GM12891 (cell line): Measurements from ENCODE around the gene CARD19.

Source experiments
- DNase-seq: peaks from one replicate; pipeline ENCODE4 v3.0.0; 2011; ENCODE audit warnings: low spot score; ENCODE audit not compliant: insufficient read length
- FAIRE-seq: peaks from 2 replicates; lab custom pipeline; 2011; peaks lifted over from hg19 to GRCh38; lab: Jason Lieb, UNC
- PAX5 ChIP-seq: IDR thresholded peaks from 2 replicates; pipeline ENCODE4 v1.6.1; 2011; ENCODE audit warnings: low read length, moderate library complexity, mild to moderate bottlenecking; ENCODE audit not compliant: insufficient read depth, severe bottlenecking
- POLR2A ChIP-seq: IDR thresholded peaks from 2 replicates; pipeline ENCODE4 v1.6.1; 2011; ENCODE audit warnings: low read depth, low read length, control low read depth
- POLR2AphosphoS5 ChIP-seq: IDR thresholded peaks from 2 replicates; pipeline ENCODE4 v1.6.1; 2011; ENCODE audit warnings: low read depth, low read length, control low read depth
- POU2F2 ChIP-seq: IDR thresholded peaks from 2 replicates; pipeline ENCODE4 v1.6.1; 2011; ENCODE audit warnings: low read depth, mild to moderate bottlenecking, control low read depth, low read length, moderate library complexity
- SPI1 ChIP-seq: IDR thresholded peaks from 2 replicates; pipeline ENCODE4 v1.6.1; 2011; ENCODE audit warnings: low read depth, low read length, control low read depth
- TAF1 ChIP-seq: IDR thresholded peaks from 2 replicates; pipeline ENCODE4 v1.6.1; 2011; ENCODE audit warnings: low read depth, low read length, control low read depth

CARD19 gene

GRCh38 chr9:93088656-93089015 is 7.4 kb upstream of the CARD19 start:
- FAIRE-seq (no peak), DNase-seq (no peak)
- TF ChIP-seq SPI1 (no peak), POLR2AphosphoS5 (no peak), POU2F2 (no peak), POLR2A (no peak), TAF1 (no peak), PAX5 (no peak)

- no peak for TF ChIP-seq TAF1
- no peak for TF ChIP-seq POLR2AphosphoS5
- no peak for TF ChIP-seq POU2F2
- no peak for TF ChIP-seq PAX5
- TF ChIP-seq SPI1 = no peak
- TF ChIP-seq POLR2A = no peak
- DNase-seq (no peak), FAIRE-seq (no peak)
These were observed 7.0 kb upstream of the CARD19 start for GRCh38 chr9:93089024-93089423.

GRCh38 chr9:93089481-93089991 is 6.5 kb upstream of the CARD19 start:
- DNase-seq (no peak), FAIRE-seq (no peak)
- no peak for TF ChIP-seq POLR2AphosphoS5

- no peak for FAIRE-seq
- DNase-seq = no peak
- TF ChIP-seq TAF1 (no peak), PAX5 (no peak), POU2F2 (no peak), POLR2A (no peak), SPI1 (no peak), POLR2AphosphoS5 (no peak)
These were observed 5.8 kb upstream of the CARD19 start for GRCh38 chr9:93090091-93090655.

GRCh38 chr9:93091056-93091452 is 5.0 kb upstream of the CARD19 start:
- FAIRE-seq (no peak), DNase-seq (no peak)
- no peak for TF ChIP-seq SPI1
- no peak for TF ChIP-seq POLR2AphosphoS5
- no peak for TF ChIP-seq TAF1
- TF ChIP-seq POLR2A = no peak
- no peak for TF ChIP-seq PAX5
- no peak for TF ChIP-seq POU2F2

GRCh38 chr9:93091453-93092081 is 4.5 kb upstream of the CARD19 start:
- no peak for DNase-seq
- TF ChIP-seq TAF1 (no peak), SPI1 (peak; percentile 75)
- FAIRE-seq = peak; percentile 88

GRCh38 chr9:93092251-93092991 is 3.6 kb upstream of the CARD19 start:
- DNase-seq (no peak), FAIRE-seq (peak; percentile 81)
- no peak for TF ChIP-seq SPI1

GRCh38 chr9:93093127-93093876 is 2.7 kb upstream of the CARD19 start:
- no peak for TF ChIP-seq POU2F2
- TF ChIP-seq POLR2AphosphoS5 = no peak
- 0 out of 2 replicates have a peak, but pooled peaks have one; percentile 10 for TF ChIP-seq SPI1
- no peak for TF ChIP-seq TAF1
- TF ChIP-seq POLR2A = no peak
- peak; percentile 38 for TF ChIP-seq PAX5
- DNase-seq = no peak
- FAIRE-seq = peak; percentile 84

- no peak for TF ChIP-seq POLR2A
- TF ChIP-seq PAX5 = no peak
- TF ChIP-seq POU2F2 = no peak
- TF ChIP-seq TAF1 = no peak
- TF ChIP-seq SPI1 = no peak
- TF ChIP-seq POLR2AphosphoS5 = no peak
- no peak for DNase-seq
- FAIRE-seq = peak; percentile 33
These were observed 1.9 kb upstream of the CARD19 start for GRCh38 chr9:93093877-93094657.
